ENCODE results near the gene ATP1B2. TPM values are rescaled to one million over a fixed set of nuclear protein-coding genes. Genes with fewer than 3 reads are reported as not detected.
A peak's percentile ranks its signal among the peaks of the same experiment; 100 is the strongest.

Gene ATP1B2
- total RNA-seq, 1 experiment from 2014 or later: 29.1 TPM

DNA sequence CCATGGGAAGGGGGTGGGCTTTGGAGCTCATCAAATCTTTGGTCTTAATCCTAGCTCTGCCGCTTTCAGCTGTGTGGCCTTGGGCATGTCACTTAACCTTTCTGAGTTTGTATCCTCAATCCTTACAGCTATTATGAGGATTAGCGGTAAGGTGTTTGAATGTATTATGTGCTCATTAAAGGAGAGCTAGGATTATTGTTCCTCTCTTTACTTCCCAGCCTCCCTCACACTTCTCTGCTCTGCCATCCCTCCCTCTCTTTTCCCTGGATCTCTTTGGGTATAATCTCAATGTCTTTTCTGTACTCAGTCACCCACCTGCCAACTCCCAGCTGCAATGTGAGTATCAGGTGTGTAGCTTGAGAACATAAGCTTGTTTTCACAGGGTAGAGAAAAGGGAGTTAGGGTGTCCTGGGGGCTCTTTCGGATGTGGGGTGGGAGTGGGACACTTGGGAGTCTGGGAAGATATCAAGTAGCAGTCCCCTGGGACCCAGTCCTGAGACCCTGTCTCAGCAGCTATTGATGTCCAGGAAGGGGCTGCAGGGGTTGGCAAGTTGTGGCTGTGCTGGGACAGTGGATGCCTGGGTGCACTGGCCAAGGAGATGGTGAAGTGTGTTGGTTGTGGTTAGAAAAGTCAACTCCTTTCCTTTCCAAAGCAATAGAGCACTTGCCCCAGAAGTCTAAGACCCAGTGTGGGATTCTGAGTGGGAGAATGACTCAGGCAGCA, 56.1 kb downstream of the ATP1B2 start:
- ChIA-PET POLR2A (interaction anchor here (1.5 kb wide), 1 partner anchor 129 kb away, joined by 4 read pairs; no protein-coding TSS in a partner anchor), CTCF (interaction anchor here (0.5 to 6.1 kb wide), 7 partner anchors 10 to 130 kb away, joined by 3 to 72 read pairs (median 5); partner anchors contain the start of genes DNAH2, SHBG, SOX15 and TP53)
- TF ChIP-seq, protein P1, sequence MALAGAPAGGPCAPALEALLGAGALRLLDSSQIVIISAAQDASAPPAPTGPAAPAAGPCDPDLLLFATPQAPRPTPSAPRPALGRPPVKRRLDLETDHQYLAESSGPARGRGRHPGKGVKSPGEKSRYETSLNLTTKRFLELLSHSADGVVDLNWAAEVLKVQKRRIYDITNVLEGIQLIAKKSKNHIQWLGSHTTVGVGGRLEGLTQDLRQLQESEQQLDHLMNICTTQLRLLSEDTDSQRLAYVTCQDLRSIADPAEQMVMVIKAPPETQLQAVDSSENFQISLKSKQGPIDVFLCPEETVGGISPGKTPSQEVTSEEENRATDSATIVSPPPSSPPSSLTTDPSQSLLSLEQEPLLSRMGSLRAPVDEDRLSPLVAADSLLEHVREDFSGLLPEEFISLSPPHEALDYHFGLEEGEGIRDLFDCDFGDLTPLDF (CRISPR knock-in tag; IDR thresholded peaks at IDR 0.05): no peak
- TF ChIP-seq TEAD4 (CRISPR knock-in tag; IDR thresholded peaks at IDR 0.05) (no peak), MXD4 (CRISPR knock-in tag; IDR thresholded peaks at IDR 0.05; ENCODE audit: borderline replicate concordance) (no peak), ESRRA (CRISPR knock-in tag; IDR thresholded peaks at IDR 0.05; ENCODE audit: borderline replicate concordance) (no peak), CREB1 (CRISPR knock-in tag; IDR thresholded peaks at IDR 0.05) (no peak), ATF1 (CRISPR knock-in tag; IDR thresholded peaks at IDR 0.05) (no peak), ZNF416 (CRISPR knock-in tag; IDR thresholded peaks at IDR 0.05) (no peak), SP1 (CRISPR knock-in tag; conservative IDR thresholded peaks at IDR 0.05) (no peak), ZNF671 (CRISPR knock-in tag; IDR thresholded peaks at IDR 0.05) (no peak), RELA (CRISPR knock-in tag; IDR thresholded peaks at IDR 0.05; ENCODE audit: borderline replicate concordance) (no peak), JAZF1 (CRISPR knock-in tag; IDR thresholded peaks at IDR 0.05) (no peak)
- TF ChIP-seq, protein P2, sequence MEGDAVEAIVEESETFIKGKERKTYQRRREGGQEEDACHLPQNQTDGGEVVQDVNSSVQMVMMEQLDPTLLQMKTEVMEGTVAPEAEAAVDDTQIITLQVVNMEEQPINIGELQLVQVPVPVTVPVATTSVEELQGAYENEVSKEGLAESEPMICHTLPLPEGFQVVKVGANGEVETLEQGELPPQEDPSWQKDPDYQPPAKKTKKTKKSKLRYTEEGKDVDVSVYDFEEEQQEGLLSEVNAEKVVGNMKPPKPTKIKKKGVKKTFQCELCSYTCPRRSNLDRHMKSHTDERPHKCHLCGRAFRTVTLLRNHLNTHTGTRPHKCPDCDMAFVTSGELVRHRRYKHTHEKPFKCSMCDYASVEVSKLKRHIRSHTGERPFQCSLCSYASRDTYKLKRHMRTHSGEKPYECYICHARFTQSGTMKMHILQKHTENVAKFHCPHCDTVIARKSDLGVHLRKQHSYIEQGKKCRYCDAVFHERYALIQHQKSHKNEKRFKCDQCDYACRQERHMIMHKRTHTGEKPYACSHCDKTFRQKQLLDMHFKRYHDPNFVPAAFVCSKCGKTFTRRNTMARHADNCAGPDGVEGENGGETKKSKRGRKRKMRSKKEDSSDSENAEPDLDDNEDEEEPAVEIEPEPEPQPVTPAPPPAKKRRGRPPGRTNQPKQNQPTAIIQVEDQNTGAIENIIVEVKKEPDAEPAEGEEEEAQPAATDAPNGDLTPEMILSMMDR (IDR thresholded peaks at IDR 0.05): no peak
- TF ChIP-seq, protein P3, sequence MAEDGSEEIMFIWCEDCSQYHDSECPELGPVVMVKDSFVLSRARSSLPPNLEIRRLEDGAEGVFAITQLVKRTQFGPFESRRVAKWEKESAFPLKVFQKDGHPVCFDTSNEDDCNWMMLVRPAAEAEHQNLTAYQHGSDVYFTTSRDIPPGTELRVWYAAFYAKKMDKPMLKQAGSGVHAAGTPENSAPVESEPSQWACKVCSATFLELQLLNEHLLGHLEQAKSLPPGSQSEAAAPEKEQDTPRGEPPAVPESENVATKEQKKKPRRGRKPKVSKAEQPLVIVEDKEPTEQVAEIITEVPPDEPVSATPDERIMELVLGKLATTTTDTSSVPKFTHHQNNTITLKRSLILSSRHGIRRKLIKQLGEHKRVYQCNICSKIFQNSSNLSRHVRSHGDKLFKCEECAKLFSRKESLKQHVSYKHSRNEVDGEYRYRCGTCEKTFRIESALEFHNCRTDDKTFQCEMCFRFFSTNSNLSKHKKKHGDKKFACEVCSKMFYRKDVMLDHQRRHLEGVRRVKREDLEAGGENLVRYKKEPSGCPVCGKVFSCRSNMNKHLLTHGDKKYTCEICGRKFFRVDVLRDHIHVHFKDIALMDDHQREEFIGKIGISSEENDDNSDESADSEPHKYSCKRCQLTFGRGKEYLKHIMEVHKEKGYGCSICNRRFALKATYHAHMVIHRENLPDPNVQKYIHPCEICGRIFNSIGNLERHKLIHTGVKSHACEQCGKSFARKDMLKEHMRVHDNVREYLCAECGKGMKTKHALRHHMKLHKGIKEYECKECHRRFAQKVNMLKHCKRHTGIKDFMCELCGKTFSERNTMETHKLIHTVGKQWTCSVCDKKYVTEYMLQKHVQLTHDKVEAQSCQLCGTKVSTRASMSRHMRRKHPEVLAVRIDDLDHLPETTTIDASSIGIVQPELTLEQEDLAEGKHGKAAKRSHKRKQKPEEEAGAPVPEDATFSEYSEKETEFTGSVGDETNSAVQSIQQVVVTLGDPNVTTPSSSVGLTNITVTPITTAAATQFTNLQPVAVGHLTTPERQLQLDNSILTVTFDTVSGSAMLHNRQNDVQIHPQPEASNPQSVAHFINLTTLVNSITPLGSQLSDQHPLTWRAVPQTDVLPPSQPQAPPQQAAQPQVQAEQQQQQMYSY (CRISPR knock-in tag; IDR thresholded peaks at IDR 0.05): no peak
- TF ChIP-seq, protein P4, sequence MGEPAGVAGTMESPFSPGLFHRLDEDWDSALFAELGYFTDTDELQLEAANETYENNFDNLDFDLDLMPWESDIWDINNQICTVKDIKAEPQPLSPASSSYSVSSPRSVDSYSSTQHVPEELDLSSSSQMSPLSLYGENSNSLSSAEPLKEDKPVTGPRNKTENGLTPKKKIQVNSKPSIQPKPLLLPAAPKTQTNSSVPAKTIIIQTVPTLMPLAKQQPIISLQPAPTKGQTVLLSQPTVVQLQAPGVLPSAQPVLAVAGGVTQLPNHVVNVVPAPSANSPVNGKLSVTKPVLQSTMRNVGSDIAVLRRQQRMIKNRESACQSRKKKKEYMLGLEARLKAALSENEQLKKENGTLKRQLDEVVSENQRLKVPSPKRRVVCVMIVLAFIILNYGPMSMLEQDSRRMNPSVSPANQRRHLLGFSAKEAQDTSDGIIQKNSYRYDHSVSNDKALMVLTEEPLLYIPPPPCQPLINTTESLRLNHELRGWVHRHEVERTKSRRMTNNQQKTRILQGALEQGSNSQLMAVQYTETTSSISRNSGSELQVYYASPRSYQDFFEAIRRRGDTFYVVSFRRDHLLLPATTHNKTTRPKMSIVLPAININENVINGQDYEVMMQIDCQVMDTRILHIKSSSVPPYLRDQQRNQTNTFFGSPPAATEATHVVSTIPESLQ (CRISPR knock-in tag; IDR thresholded peaks at IDR 0.05): no peak
- TF ChIP-seq, protein P5, sequence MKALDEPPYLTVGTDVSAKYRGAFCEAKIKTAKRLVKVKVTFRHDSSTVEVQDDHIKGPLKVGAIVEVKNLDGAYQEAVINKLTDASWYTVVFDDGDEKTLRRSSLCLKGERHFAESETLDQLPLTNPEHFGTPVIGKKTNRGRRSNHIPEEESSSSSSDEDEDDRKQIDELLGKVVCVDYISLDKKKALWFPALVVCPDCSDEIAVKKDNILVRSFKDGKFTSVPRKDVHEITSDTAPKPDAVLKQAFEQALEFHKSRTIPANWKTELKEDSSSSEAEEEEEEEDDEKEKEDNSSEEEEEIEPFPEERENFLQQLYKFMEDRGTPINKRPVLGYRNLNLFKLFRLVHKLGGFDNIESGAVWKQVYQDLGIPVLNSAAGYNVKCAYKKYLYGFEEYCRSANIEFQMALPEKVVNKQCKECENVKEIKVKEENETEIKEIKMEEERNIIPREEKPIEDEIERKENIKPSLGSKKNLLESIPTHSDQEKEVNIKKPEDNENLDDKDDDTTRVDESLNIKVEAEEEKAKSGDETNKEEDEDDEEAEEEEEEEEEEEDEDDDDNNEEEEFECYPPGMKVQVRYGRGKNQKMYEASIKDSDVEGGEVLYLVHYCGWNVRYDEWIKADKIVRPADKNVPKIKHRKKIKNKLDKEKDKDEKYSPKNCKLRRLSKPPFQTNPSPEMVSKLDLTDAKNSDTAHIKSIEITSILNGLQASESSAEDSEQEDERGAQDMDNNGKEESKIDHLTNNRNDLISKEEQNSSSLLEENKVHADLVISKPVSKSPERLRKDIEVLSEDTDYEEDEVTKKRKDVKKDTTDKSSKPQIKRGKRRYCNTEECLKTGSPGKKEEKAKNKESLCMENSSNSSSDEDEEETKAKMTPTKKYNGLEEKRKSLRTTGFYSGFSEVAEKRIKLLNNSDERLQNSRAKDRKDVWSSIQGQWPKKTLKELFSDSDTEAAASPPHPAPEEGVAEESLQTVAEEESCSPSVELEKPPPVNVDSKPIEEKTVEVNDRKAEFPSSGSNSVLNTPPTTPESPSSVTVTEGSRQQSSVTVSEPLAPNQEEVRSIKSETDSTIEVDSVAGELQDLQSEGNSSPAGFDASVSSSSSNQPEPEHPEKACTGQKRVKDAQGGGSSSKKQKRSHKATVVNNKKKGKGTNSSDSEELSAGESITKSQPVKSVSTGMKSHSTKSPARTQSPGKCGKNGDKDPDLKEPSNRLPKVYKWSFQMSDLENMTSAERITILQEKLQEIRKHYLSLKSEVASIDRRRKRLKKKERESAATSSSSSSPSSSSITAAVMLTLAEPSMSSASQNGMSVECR (CRISPR knock-in tag; IDR thresholded peaks at IDR 0.05; ENCODE audit: borderline replicate concordance): no peak
- TF ChIP-seq, protein P6, sequence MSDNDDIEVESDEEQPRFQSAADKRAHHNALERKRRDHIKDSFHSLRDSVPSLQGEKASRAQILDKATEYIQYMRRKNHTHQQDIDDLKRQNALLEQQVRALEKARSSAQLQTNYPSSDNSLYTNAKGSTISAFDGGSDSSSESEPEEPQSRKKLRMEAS (CRISPR knock-in tag; IDR thresholded peaks at IDR 0.05): no peak
- H3K4me3 Mint-ChIP-seq: peak overlapping the region; percentile 86
- H3K9me3 Mint-ChIP-seq: no peaks in the 10 kb centered on the region
- DNase-seq (ENCODE audit: low spot score) (no peak), ATAC-seq (no peak)
- no peak overlapping the region for H3K27ac Mint-ChIP-seq
- 0 out of 2 replicates have a peak, but pooled peaks cover 2% of the 10 kb centered on the region for H3K36me3 Mint-ChIP-seq
- peaks cover 15% of the 10 kb centered on the region for H3K27me3 Mint-ChIP-seq (ENCODE audit: low read depth)
- peaks cover 44% of the 10 kb centered on the region for H3K4me1 Mint-ChIP-seq

Data from WTC11 (cell line).